Hepatocyte (in vitro differentiated cells): ENCODE results near the gene CCM2. TPM values are rescaled to one million over a fixed set of nuclear protein-coding genes. Genes with fewer than 3 reads are reported as not detected.

Source experiments
- DNase-seq: peaks from one replicate; pipeline ENCODE4 v3.0.0-alpha.2; 2016; ENCODE audit warnings: low spot score
- H2AFZ ChIP-seq: fragments of 200-600 bp; sonication (generic); 2 replicates; pipeline ENCODE4 v1.6.0; 2016; ENCODE audit warnings: antibody characterized with exemption, mild to moderate bottlenecking
- H3K27ac ChIP-seq: fragments of 200-600 bp; sonication (generic); 2 replicates; pipeline ENCODE4 v1.5.1; 2016; ENCODE audit warnings: mild to moderate bottlenecking
- H3K27me3 ChIP-seq: fragments of 200-600 bp; sonication (generic); 2 replicates; pipeline ENCODE4 v1.6.1; 2016
- H3K36me3 ChIP-seq: fragments of 200-600 bp; sonication (generic); replicated peaks from 2 replicates; pipeline ENCODE4 v1.5.1; 2016; ENCODE audit warnings: low read depth; ENCODE audit not compliant: insufficient read depth
- H3K4me1 ChIP-seq: fragments of 200-600 bp; sonication (generic); 2 replicates; pipeline ENCODE4 v1.5.1; 2016; ENCODE audit warnings: mild to moderate bottlenecking, moderate library complexity; ENCODE audit not compliant: insufficient read depth
- H3K4me2 ChIP-seq: fragments of 200-600 bp; sonication (generic); 2 replicates; pipeline ENCODE4 v1.6.0; 2016
- H3K4me3 ChIP-seq: fragments of 200-600 bp; sonication (generic); 2 replicates; pipeline ENCODE4 v1.5.1; 2016; ENCODE audit warnings: mild to moderate bottlenecking
- H3K79me2 ChIP-seq: fragments of 200-600 bp; sonication (generic); 2 replicates; pipeline ENCODE4 v1.6.0; 2017; ENCODE audit warnings: mild to moderate bottlenecking
- H3K9me2 ChIP-seq: fragments of 200-600 bp; sonication (generic); replicated peaks from 2 replicates; pipeline ENCODE4 v1.6.0; 2017; ENCODE audit warnings: mild to moderate bottlenecking; ENCODE audit not compliant: insufficient read depth
- H3K9me3 ChIP-seq: fragments of 200-600 bp; sonication (generic); 2 replicates; pipeline ENCODE4 v1.5.1; 2016; ENCODE audit warnings: low read depth, mild to moderate bottlenecking
- H4K20me1 ChIP-seq: fragments of 200-600 bp; sonication (generic); 2 replicates; pipeline ENCODE4 v1.6.0; 2016; ENCODE audit warnings: mild to moderate bottlenecking; ENCODE audit not compliant: insufficient read depth, poor library complexity, severe bottlenecking
- EZH2 ChIP-seq: fragments of 200-600 bp; sonication (generic); IDR thresholded peaks from 2 replicates; pipeline ENCODE4 v1.6.1; 2016; ENCODE audit warnings: antibody characterized with exemption, mild to moderate bottlenecking, borderline replicate concordance
- EZH2phosphoT487 ChIP-seq: fragments of 200-600 bp; sonication (generic); IDR thresholded peaks from one replicate; pipeline ENCODE4 v1.6.1; 2018; ENCODE audit warnings: antibody characterized with exemption, mild to moderate bottlenecking, low read depth, moderate library complexity; ENCODE audit not compliant: unreplicated experiment, severe bottlenecking
- WGBS: methylation state at CpG from one replicate; pipeline ENCODE4 v1.1.6; 2016; ENCODE audit warnings: low lambda C conversion rate; ENCODE audit errors: missing lambda C conversion rate; 5-methylcytosine and 5-hydroxymethylcytosine counted together
- polyA plus RNA-seq: library from polyadenylated mRNA; unstranded; fragments of >200 nt; fragmentation: Nextera tagmentation; extraction: Ambion mirVana; gene quantifications from 2 replicates; pipeline ENCODE4 v1.2.1, GENCODE V29; 2016
- total RNA-seq: library from RNA; depleted of rRNA; stranded (reverse); fragments of >200 nt; gene quantifications from 2 replicates; pipeline ENCODE4 v1.2.3, GENCODE V29; 2014
- TF ChIP-seq, protein P1 (sequence below): fragments of 200-600 bp; sonication (generic); IDR thresholded peaks from 2 replicates; pipeline ENCODE4 v1.5.1; 2016; ENCODE audit warnings: antibody characterized with exemption, mild to moderate bottlenecking; ENCODE audit not compliant: poor library complexity

CCM2 gene
- total and polyA plus RNA-seq, 2 experiments from 2014 or later: 32.2 to 57.1 TPM

DNA sequence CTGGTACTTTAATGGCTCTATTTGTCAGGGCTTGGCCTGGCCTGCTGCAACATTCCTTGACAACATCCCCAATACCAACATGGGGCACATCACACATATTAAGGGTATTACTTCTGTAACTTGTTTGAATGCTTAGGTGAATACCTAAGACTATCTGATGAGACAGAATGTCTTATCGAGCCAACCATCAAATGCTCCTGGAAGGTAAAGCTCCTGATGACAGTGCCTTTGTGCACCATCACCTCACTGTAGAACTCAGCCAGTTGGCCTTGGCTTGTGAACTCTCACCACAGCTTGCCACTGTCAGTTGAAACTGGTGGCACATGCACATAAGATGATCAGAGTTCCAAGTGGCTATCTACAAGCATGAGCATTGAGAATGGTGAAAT is 17.5 kb upstream of the CCM2 start:
- DNase-seq: no peak
- H3K4me3 ChIP-seq: no peak overlapping the region
- no peaks in the 10 kb centered on the region for H3K36me3 ChIP-seq
- TF ChIP-seq EZH2: no peak
- H3K4me2 ChIP-seq: no peak overlapping the region
- no peaks in the 10 kb centered on the region for H3K9me2 ChIP-seq
- no peaks in the 10 kb centered on the region for H3K9me3 ChIP-seq
- no peaks in the 10 kb centered on the region for H4K20me1 ChIP-seq
- H3K27ac ChIP-seq: no peak overlapping the region
- WGBS: 100% methylated on average over 1 of the region's 1 CpG
- H3K27me3 ChIP-seq: no peaks in the 10 kb centered on the region
- peaks cover 9% of the 10 kb centered on the region for H3K79me2 ChIP-seq
- no peak overlapping the region for H2AFZ ChIP-seq
- H3K4me1 ChIP-seq: peaks cover 7% of the 10 kb centered on the region

- Histone ChIP-seq H3K4me1 (peaks cover 8% of the 10 kb centered on the region), H3K9me2 (no peaks in the 10 kb centered on the region), H3K27me3 (no peaks in the 10 kb centered on the region), H3K36me3 (no peaks in the 10 kb centered on the region), H4K20me1 (no peaks in the 10 kb centered on the region), H3K4me3 (no peak overlapping the region), H3K9me3 (no peaks in the 10 kb centered on the region), H3K79me2 (peaks cover 9% of the 10 kb centered on the region), H3K27ac (no peak overlapping the region), H2AFZ (no peak overlapping the region), H3K4me2 (no peak overlapping the region)
- WGBS: 100% methylated on average over 1 of the region's 1 CpG
- DNase-seq: no peak
- TF ChIP-seq EZH2 (no peak), EZH2phosphoT487 (no peak)
- TF ChIP-seq, protein P1, sequence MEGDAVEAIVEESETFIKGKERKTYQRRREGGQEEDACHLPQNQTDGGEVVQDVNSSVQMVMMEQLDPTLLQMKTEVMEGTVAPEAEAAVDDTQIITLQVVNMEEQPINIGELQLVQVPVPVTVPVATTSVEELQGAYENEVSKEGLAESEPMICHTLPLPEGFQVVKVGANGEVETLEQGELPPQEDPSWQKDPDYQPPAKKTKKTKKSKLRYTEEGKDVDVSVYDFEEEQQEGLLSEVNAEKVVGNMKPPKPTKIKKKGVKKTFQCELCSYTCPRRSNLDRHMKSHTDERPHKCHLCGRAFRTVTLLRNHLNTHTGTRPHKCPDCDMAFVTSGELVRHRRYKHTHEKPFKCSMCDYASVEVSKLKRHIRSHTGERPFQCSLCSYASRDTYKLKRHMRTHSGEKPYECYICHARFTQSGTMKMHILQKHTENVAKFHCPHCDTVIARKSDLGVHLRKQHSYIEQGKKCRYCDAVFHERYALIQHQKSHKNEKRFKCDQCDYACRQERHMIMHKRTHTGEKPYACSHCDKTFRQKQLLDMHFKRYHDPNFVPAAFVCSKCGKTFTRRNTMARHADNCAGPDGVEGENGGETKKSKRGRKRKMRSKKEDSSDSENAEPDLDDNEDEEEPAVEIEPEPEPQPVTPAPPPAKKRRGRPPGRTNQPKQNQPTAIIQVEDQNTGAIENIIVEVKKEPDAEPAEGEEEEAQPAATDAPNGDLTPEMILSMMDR: no peak
Measured at GRCh38 chr7:44982970-44983369, 17.0 kb upstream of the CCM2 start.

GRCh38 chr7:44983742-44984477 is 16.1 kb upstream of the CCM2 start:
- H3K4me1 ChIP-seq: peaks cover 8% of the 10 kb centered on the region
- 95% methylated on average over 6 of the region's 6 CpGs for WGBS

GRCh38 chr7:44984478-44984758 is 15.6 kb upstream of the CCM2 start:
- Histone ChIP-seq H3K4me3 (no peak overlapping the region), H3K4me2 (peak overlapping the region; percentile 84), H3K4me1 (peaks cover 8% of the 10 kb centered on the region), H3K36me3 (no peaks in the 10 kb centered on the region), H3K27ac (no peak overlapping the region), H4K20me1 (no peaks in the 10 kb centered on the region), H3K9me3 (no peaks in the 10 kb centered on the region), H3K9me2 (no peaks in the 10 kb centered on the region), H3K27me3 (no peaks in the 10 kb centered on the region), H2AFZ (no peak overlapping the region), H3K79me2 (peaks cover 9% of the 10 kb centered on the region)
- WGBS: 68% methylated on average over 3 of the region's 3 CpGs
- DNase-seq: no peak
- TF ChIP-seq EZH2phosphoT487 (no peak), EZH2 (no peak)
- TF ChIP-seq, protein P1: no peak

More at GRCh38 chr7:44983742-44984477, 16.1 kb upstream of the CCM2 start:
- H3K9me3 ChIP-seq: no peaks in the 10 kb centered on the region
- no peak overlapping the region for H3K4me2 ChIP-seq
- no peak overlapping the region for H2AFZ ChIP-seq
- peaks cover 9% of the 10 kb centered on the region for H3K79me2 ChIP-seq
- TF ChIP-seq, protein P1: no peak
- DNase-seq: no peak
- no peaks in the 10 kb centered on the region for H4K20me1 ChIP-seq
- H3K4me3 ChIP-seq: no peak overlapping the region
- H3K27ac ChIP-seq: no peak overlapping the region
- no peaks in the 10 kb centered on the region for H3K27me3 ChIP-seq
- no peaks in the 10 kb centered on the region for H3K9me2 ChIP-seq
- no peaks in the 10 kb centered on the region for H3K36me3 ChIP-seq
